Measurements from ENCODE around the gene PTPRM.

- TF ChIP-seq ZSCAN20 (CRISPR knock-in tag; IDR thresholded peaks at IDR 0.05), result no peak
- no peak for TF ChIP-seq EP300 (IDR thresholded peaks at IDR 0.05)
- TF ChIP-seq CTCF (IDR thresholded peaks at IDR 0.05), result no peak
- TF ChIP-seq CHD2 (IDR thresholded peaks at IDR 0.05; ENCODE audit: low read length, partially characterized antibody), result no peak
- TF ChIP-seq TFCP2L1 (CRISPR knock-in tag; IDR thresholded peaks at IDR 0.05), result no peak
- no peak for TF ChIP-seq POLR2A (IDR thresholded peaks at IDR 0.05; ENCODE audit: low read length)
- no peak for TF ChIP-seq FOSL2 (IDR thresholded peaks at IDR 0.05)
- TF ChIP-seq FOSL2 (CRISPR knock-in tag; IDR thresholded peaks at IDR 0.05), result no peak
Observed at GRCh38 chr18:7726522-7726921, 159.4 kb downstream of the PTPRM start.
